Kidney epithelial cell (primary cell): ENCODE results near the gene EXOSC9. TPM values are rescaled to one million over a fixed set of nuclear protein-coding genes. Genes with fewer than 3 reads are reported as not detected.

ENCODE experiments used
- DNase-seq: peaks from one replicate; pipeline ENCODE4 v3.0.0-alpha.2; 2010; ENCODE audit warnings: low read depth
- H3K27me3 ChIP-seq: 2 replicates; pipeline ENCODE4 v1.6.0; 2011; ENCODE audit warnings: low read length; ENCODE audit not compliant: control insufficient read depth, insufficient read depth
- H3K36me3 ChIP-seq: 2 replicates; pipeline ENCODE4 v1.5.1; 2011; ENCODE audit warnings: low read length; ENCODE audit not compliant: control insufficient read depth, insufficient read depth
- H3K4me3 ChIP-seq: 2 replicates; pipeline ENCODE4 v1.5.1; 2011; ENCODE audit warnings: low read depth, mild to moderate bottlenecking, control low read depth, low read length
- CTCF ChIP-seq: IDR thresholded peaks from 2 replicates; pipeline ENCODE4 v1.5.1; 2011; ENCODE audit warnings: mild to moderate bottlenecking, moderate library complexity, low read length, control low read depth, inconsistent platforms; ENCODE audit not compliant: insufficient read depth, poor library complexity, severe bottlenecking
- total RNA-seq: library from RNA; depleted of rRNA; stranded (reverse); fragments of >200 nt; gene quantifications from 2 replicates; pipeline ENCODE4 v1.2.3, GENCODE V29; 2015

Gene EXOSC9
- total RNA-seq, 1 donor from 2014 or later = 39.2 TPM

GRCh38 chr4:121799867-121800501 lies 1.1 kb upstream of the EXOSC9 start:
- H3K4me3 ChIP-seq = no peak overlapping the region
- DNase-seq = no peak

GRCh38 chr4:121800638-121800960 lies 524 bp upstream of the EXOSC9 start:
- H3K4me3 ChIP-seq = peak overlapping the region; percentile 58
- no peak for DNase-seq
- TF ChIP-seq CTCF = no peak
- no peaks in the 10 kb centered on the region for H3K27me3 ChIP-seq
- H3K36me3 ChIP-seq = no peaks in the 10 kb centered on the region

More at GRCh38 chr4:121799867-121800501, 1.1 kb upstream of the EXOSC9 start:
- Histone ChIP-seq H3K36me3 (no peaks in the 10 kb centered on the region), H3K27me3 (no peaks in the 10 kb centered on the region)
- TF ChIP-seq CTCF = no peak

DNA sequence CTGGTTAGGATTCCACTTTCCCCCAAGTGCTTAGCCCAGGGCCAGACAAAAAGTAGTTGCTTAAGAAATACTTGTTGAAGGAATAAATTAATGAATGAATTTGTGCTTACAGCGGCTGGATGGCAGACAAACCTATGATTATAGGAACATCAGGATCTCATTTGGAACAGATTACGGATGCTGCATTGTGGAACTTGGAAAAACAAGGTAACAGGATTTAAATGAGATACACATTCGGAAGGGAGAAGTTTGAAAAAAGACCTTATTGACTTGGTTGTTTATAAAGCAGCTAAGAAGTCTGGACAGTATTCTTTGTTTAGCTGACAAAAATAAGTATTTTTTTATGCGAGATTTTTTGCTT lies 572 bp downstream of the EXOSC9 start:
- no peak for DNase-seq
- no peak for TF ChIP-seq CTCF
- no peaks in the 10 kb centered on the region for H3K36me3 ChIP-seq
- H3K4me3 ChIP-seq = peak overlapping the region; percentile 58
- no peaks in the 10 kb centered on the region for H3K27me3 ChIP-seq

DNA sequence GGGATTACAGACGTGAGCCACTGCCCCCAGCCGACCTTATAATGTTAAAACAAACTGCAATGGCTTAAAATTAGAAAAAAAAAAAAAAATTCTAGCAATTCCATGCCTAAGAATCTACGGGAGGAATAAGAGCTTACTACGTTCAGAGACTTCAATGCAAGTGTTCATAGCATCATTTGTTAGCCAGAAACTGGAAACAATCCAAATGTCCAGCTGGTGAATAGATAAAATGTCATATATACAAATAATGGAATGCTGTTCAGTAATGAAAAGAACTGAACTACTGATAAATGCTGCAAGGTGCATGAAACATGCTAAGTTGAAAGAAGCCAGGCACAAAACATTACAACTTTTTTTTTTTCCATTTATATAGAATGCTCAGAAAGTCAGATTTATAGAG lies 5.3 kb downstream of the EXOSC9 start:
- Histone ChIP-seq H3K4me3 (no peak overlapping the region), H3K36me3 (no peaks in the 10 kb centered on the region), H3K27me3 (no peaks in the 10 kb centered on the region)
- no peak for TF ChIP-seq CTCF
- DNase-seq = no peak

DNA sequence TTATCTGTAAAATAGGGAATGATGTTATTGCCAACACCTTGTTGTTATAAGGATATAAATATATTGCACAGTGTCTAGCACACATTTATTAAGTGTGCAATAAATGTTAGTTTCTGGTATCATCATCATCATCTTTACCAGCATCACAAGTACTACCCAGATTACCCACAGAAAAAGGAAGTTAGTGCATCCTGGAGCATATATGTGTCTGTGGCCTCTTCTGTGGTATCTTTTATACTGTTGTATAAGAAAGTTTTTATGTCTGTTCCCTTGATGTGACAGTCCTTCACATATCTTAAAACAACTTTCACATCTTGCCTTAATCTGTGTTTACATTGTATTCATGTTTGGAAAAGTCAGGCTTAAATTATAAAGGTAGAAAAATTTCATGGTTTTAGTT lies 10.0 kb downstream of the EXOSC9 start:
- Histone ChIP-seq H3K4me3 (no peak overlapping the region), H3K27me3 (no peaks in the 10 kb centered on the region), H3K36me3 (no peaks in the 10 kb centered on the region)
- TF ChIP-seq CTCF = no peak
- no peak for DNase-seq

DNA sequence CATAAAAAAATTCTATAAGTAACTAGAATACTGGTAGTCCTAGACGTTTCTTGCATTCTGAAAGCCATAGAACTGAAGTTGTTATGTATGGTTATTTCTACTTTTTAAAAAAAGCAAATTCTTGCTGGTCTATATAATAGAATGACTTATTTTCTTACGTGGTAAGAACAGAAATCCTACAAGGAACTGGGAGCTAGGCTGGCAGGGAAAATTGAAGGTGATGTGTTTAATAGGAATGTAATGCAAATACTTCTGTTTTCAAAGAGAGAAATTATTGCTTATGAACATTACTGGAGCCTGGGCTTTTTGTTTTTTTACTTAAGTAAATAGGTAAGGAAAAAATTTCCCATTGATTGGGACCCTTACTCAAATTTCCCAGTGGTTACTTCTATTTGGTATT lies 13.6 kb downstream of the EXOSC9 start:
- DNase-seq = no peak
- no peaks in the 10 kb centered on the region for H3K36me3 ChIP-seq

More for the DNA sequence above, 13.6 kb downstream of the EXOSC9 start:
- no peak for TF ChIP-seq CTCF
- Histone ChIP-seq H3K4me3 (no peak overlapping the region), H3K27me3 (no peaks in the 10 kb centered on the region)
